K562 (cell line): ENCODE data around the gene IDH3G. TPM values are rescaled to one million over a fixed set of nuclear protein-coding genes. Genes with fewer than 3 reads are reported as not detected.

ENCODE experiments used
- ATAC-seq: fragments of 200-7000 bp; cut with Tn5 transposase; 3 replicates; pipeline ENCODE4 v1.9.1; 2020; ENCODE audit warnings: moderate library complexity
- BruUV-seq: library from RNA; stranded (reverse); fragments of 400-500 nt; replicated peaks from 2 replicates; lab custom pipeline; 2021; lab: Mats Ljungman, UMichigan
- CTCF ChIA-PET: fragments of 300-600 bp; formaldehyde crosslinking; extraction: SDS; loops from one replicate; lab custom pipeline; 2021; ENCODE audit warnings: low intra/inter-chr PET ratio; lab: Yijun Ruan, JAX
- POLR2A ChIA-PET: fragments of 300-600, 350-650 bp; sonication (Branson Sonifier 250); formaldehyde crosslinking; extraction: SDS; loops from one replicate; lab custom pipeline; 2021; ENCODE audit warnings: antibody characterized with exemption, inconsistent platforms; lab: Yijun Ruan, JAX
- DNase-seq, 4 experiments: peaks; one replicate each; pipeline versions ENCODE4 v3.0.0 to v3.0.0-alpha.2; 2011 to 2018; ENCODE audit warnings: low spot score in 3 of 4, mixed read lengths in 3 of 4; ENCODE audit errors: extremely low read depth in 1 of 4
- FAIRE-seq: peaks from 2 replicates; lab custom pipeline; 2011; peaks lifted over from hg19 to GRCh38; lab: Jason Lieb, UNC
- H2AFZ ChIP-seq: 2 replicates; pipeline ENCODE4 v1.6.0; 2011; ENCODE audit warnings: low read depth, low read length, control low read depth, inconsistent platforms
- H3K27ac ChIP-seq: fragments of 200-600 bp; 3 replicates; pipeline ENCODE4 v1.8.0; 2011; ENCODE audit warnings: low read depth, mild to moderate bottlenecking, control low read depth, inconsistent platforms, low read length, moderate library complexity, mixed read lengths; ENCODE audit errors: extremely low read depth
- H3K27me3 ChIP-seq, 2 experiments: fragments of 300-600 bp in 1 of 2; 2 replicates in 1 of 2; 3 replicates in 1 of 2; pipeline versions ENCODE4 v1.6.0 to v1.8.0; 2011; ENCODE audit warnings: inconsistent platforms in 2 of 2, low read length in 2 of 2, mild to moderate bottlenecking in 1 of 2, mixed read lengths in 1 of 2, moderate library complexity in 1 of 2; ENCODE audit not compliant: control insufficient read depth in 2 of 2, insufficient read depth in 2 of 2
- H3K36me3 ChIP-seq: fragments of 300-600 bp; 3 replicates; pipeline ENCODE4 v1.8.0; 2011; ENCODE audit warnings: mild to moderate bottlenecking, low read length, inconsistent platforms; ENCODE audit not compliant: control insufficient read depth, insufficient read depth
- H3K4me1 ChIP-seq, 2 experiments: fragments of 200-600 bp in 1 of 2; replicated peaks in 1 of 2; 2 replicates in 1 of 2; 3 replicates in 1 of 2; pipeline versions ENCODE4 v1.5.1 to v1.8.0; 2011; ENCODE audit warnings: inconsistent platforms in 2 of 2, low read length in 2 of 2, mild to moderate bottlenecking in 1 of 2, mixed read lengths in 1 of 2, moderate library complexity in 1 of 2; ENCODE audit not compliant: control insufficient read depth in 2 of 2, insufficient read depth in 2 of 2
- H3K4me2 ChIP-seq: 2 replicates; pipeline ENCODE4 v1.6.1; 2011; ENCODE audit warnings: low read length, control low read depth, inconsistent platforms, mixed read lengths; ENCODE audit not compliant: insufficient read depth
- H3K4me3 ChIP-seq: fragments of 200-600 bp; sonication (generic), shearing (Covaris generic); 2 replicates; pipeline ENCODE4 v1.5.1; 2016; ENCODE audit warnings: control low read depth, inconsistent platforms
- H3K79me2 ChIP-seq: fragments of 200-600 bp; 3 replicates; pipeline ENCODE4 v1.8.0; 2011; ENCODE audit warnings: low read length, inconsistent platforms; ENCODE audit not compliant: control insufficient read depth, insufficient read depth
- H3K9ac ChIP-seq, 2 experiments: 2 replicates each; pipeline versions ENCODE4 v1.6.0 to v1.6.1; 2011; ENCODE audit warnings: low read depth in 2 of 2, low read length in 2 of 2, control low read depth in 1 of 2, inconsistent platforms in 1 of 2, mild to moderate bottlenecking in 1 of 2, mixed read lengths in 1 of 2; ENCODE audit not compliant: insufficient read depth in 1 of 2
- H3K9me1 ChIP-seq: one replicate; pipeline ENCODE4 v1.6.0; 2011; ENCODE audit warnings: inconsistent platforms, mild to moderate bottlenecking, low read length, moderate library complexity; ENCODE audit not compliant: control insufficient read depth, insufficient read depth
- H3K9me3 ChIP-seq: replicated peaks from 2 replicates; pipeline ENCODE4 v1.5.1; 2011; ENCODE audit warnings: low read depth, low read length, inconsistent platforms; ENCODE audit not compliant: control insufficient read depth, insufficient read depth
- H4K20me1 ChIP-seq: replicated peaks from 2 replicates; pipeline ENCODE4 v1.6.1; 2011; ENCODE audit warnings: low read length, inconsistent platforms, mixed read lengths; ENCODE audit not compliant: control insufficient read depth, insufficient read depth
- CTCF ChIP-seq, 3 experiments: IDR thresholded peaks in 2 of 3; conservative IDR thresholded peaks in 1 of 3; 2 replicates each; pipeline ENCODE4 v1.5.1; 2011 to 2012; ENCODE audit warnings: low read length in 3 of 3, mild to moderate bottlenecking in 3 of 3, control low read depth in 2 of 3, improper control_type of control experiment in 1 of 3, inconsistent platforms in 1 of 3, low read depth in 1 of 3, mixed read lengths in 1 of 3, moderate library complexity in 1 of 3; ENCODE audit not compliant: insufficient read depth in 2 of 3
- HNRNPL ChIP-seq: fragments of 200-400 bp; formaldehyde crosslinking; IDR thresholded peaks from 2 replicates; pipeline ENCODE4 v1.6.1; 2017; ENCODE audit warnings: low read depth, mild to moderate bottlenecking, low read length
- KDM5B ChIP-seq: fragments of 200-600 bp; sonication (generic); IDR thresholded peaks from 2 replicates; pipeline ENCODE4 v1.6.1; 2012; ENCODE audit warnings: low read depth, mild to moderate bottlenecking, moderate library complexity, low read length, control low read depth, inconsistent platforms; ENCODE audit not compliant: insufficient replicate concordance
- NFRKB ChIP-seq: fragments of 450-650 bp; IDR thresholded peaks from 2 replicates; pipeline ENCODE4 v1.6.1; 2016; ENCODE audit warnings: low read depth
- RFX7 ChIP-seq: fragments of 250-450 bp; sonication (Bioruptor Pico); IDR thresholded peaks from 2 replicates; pipeline ENCODE4 v1.5.1; 2021; ENCODE audit warnings: mild to moderate bottlenecking
- SUPT5H ChIP-seq: fragments of 450-650 bp; IDR thresholded peaks from 2 replicates; pipeline ENCODE4 v1.6.1; 2016
- THAP12 ChIP-seq: fragments of 250-450 bp; sonication (Bioruptor Pico); IDR thresholded peaks from 2 replicates; pipeline ENCODE4 v1.9.0; 2021; ENCODE audit warnings: mild to moderate bottlenecking, inconsistent platforms
- YY1 ChIP-seq, 3 experiments: IDR thresholded peaks; 2 replicates each; pipeline ENCODE4 v1.6.1; 2011; ENCODE audit warnings: low read length in 2 of 3, mild to moderate bottlenecking in 2 of 3, moderate library complexity in 2 of 3, borderline replicate concordance in 1 of 3, control low read depth in 1 of 3, low read depth in 1 of 3; ENCODE audit not compliant: insufficient read depth in 3 of 3, insufficient replicate concordance in 2 of 3, control insufficient read depth in 1 of 3, insufficient read length in 1 of 3; ENCODE audit errors: extremely low read depth in 1 of 3
- ZBTB2 ChIP-seq: fragments of 450-650 bp; IDR thresholded peaks from 2 replicates; pipeline ENCODE4 v1.6.1; 2016; ENCODE audit warnings: antibody characterized with exemption
- WGBS: fragments of 100-300 bp; shearing (Covaris generic); methylation state at CpG from one replicate; pipeline ENCODE4 v1.1.6; 2016; ENCODE audit warnings: low coverage, mixed read lengths; ENCODE audit not compliant: insufficient coverage; ENCODE audit errors: missing lambda C conversion rate; 5-methylcytosine and 5-hydroxymethylcytosine counted together
- in situ Hi-C: fragments of 300-500 bp; cut with MboI; formaldehyde crosslinking; loops from 4 replicates; pipeline ENCODE4 v1.15.0; 2018; ENCODE audit warnings: inconsistent platforms, mixed read lengths
- intact Hi-C: fragments of 100-400 bp; cut with micrococcal nuclease; formaldehyde crosslinking; loops from 2 replicates; pipeline ENCODE4 v1.14.2; 2022
- polyA plus RNA-seq, 8 experiments: library from polyadenylated mRNA; depleted of rRNA in 4 of 8; stranded (reverse) in 5 of 8; unstranded in 3 of 8; fragments of >200 nt; fragmentation: Nextera tagmentation in 2 of 8; fragmentation: Illumina TruSeq in 1 of 8; extraction: Ambion mirVana in 2 of 8; extraction: Trizol in 1 of 8; gene quantifications; 2 replicates each; pipeline versions ENCODE4 v1.2.1 to v1.2.3, GENCODE V29; 2011 to 2014; ENCODE audit warnings: inconsistent platforms in 1 of 8, missing spikeins in 1 of 8
- total RNA-seq, 7 experiments: library from RNA; depleted of rRNA in 6 of 7; stranded (reverse); fragments of >200 nt in 6 of 7; fragmentation: Illumina TruSeq in 2 of 7; extraction: Trizol in 2 of 7; gene quantifications; 2 replicates each; pipeline versions ENCODE4 v1.2.1 to v1.2.3, GENCODE V29; 2011 to 2021; ENCODE audit warnings: low replicate concordance in 1 of 7
- TF ChIP-seq, protein P1 (sequence below): fragments of 450-650 bp; IDR thresholded peaks from 2 replicates; pipeline ENCODE4 v1.6.1; 2014; ENCODE audit warnings: low read depth, mild to moderate bottlenecking, moderate library complexity, borderline replicate concordance

The IDH3G gene
- total and polyA plus RNA-seq, 9 of the 15 experiments (the other 6 are each of a cell fraction or from before 2014, with no cell fraction given) = 24.3 to 72.5 (median 37.9) TPM

DNA sequence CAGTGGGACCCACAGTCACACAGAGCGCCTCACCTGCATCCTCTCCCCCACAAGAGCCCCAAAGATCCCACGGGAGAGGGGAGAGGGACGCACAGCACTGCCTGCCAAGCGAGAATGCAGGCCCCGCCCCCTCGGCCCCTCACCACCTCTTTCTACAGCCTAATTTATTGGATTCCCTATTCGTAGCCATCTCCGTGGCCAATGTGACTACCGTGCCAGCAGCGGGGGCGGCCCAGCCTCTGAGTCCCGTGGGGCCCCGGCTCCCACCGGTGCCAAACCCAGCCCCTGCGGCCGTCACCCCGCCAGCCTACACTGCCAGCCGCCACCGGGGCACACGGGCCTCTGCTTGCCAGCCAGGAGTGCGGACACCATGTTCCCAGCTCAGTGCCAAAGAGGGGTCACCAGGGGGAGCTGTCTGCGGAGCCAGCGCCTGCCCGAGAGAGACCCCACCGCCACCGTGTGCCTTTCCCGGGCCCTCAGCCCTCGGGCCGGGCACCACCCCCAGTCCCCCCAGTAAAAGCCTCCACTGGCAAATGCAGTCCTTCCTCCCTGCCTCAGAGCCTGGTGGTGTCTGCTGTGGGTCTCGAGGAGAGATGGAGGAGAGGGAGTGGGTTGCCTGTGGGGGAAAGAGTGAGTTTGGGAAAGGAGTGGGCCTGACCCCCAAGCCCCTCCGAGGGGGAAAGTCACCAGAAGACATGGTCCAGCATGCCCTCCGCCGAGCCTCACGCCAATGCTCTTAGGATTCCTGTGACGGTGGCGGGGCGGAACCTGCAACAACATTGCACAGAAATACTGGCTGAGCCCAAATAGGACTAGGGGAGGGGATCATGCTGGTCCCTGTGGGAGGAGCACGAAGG lies 49.7 kb downstream of the IDH3G start:
- peaks cover 0 to 52% of the 10 kb centered on the region in 2 experiments; a peak in 3 of 5 replicates for H3K4me1 ChIP-seq
- H3K9me3 ChIP-seq = no peaks in the 10 kb centered on the region
- FAIRE-seq = peak; percentile 15
- peak in 1 of 4 experiments; percentile 28 for DNase-seq
- H3K36me3 ChIP-seq = no peaks in the 10 kb centered on the region
- POLR2A ChIA-PET = interaction anchor here (0.6 to 0.7 kb wide), 3 partner anchors 14 to 180 kb away, joined by 3 to 5 read pairs (median 4); no protein-coding TSS in a partner anchor
- H3K9me1 ChIP-seq = no peaks in the 10 kb centered on the region
- TF ChIP-seq HNRNPL = peak; percentile 61; the same call in 1 of the 2 replicates
- TF ChIP-seq, protein P1, sequence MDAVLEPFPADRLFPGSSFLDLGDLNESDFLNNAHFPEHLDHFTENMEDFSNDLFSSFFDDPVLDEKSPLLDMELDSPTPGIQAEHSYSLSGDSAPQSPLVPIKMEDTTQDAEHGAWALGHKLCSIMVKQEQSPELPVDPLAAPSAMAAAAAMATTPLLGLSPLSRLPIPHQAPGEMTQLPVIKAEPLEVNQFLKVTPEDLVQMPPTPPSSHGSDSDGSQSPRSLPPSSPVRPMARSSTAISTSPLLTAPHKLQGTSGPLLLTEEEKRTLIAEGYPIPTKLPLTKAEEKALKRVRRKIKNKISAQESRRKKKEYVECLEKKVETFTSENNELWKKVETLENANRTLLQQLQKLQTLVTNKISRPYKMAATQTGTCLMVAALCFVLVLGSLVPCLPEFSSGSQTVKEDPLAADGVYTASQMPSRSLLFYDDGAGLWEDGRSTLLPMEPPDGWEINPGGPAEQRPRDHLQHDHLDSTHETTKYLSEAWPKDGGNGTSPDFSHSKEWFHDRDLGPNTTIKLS = peak; percentile 6; the same call in 1 of the 2 replicates
- TF ChIP-seq RFX7 (CRISPR knock-in tag) = no peak
- peak; percentile 32 to 53 (median 42); a peak in 5 of 6 replicates for TF ChIP-seq CTCF (IDR thresholded peaks at IDR 0.05 in 2 of 3, conservative IDR thresholded peaks at IDR 0.05 in 1 of 3; ENCODE audit: insufficient read depth in 2 of 3, low read depth in 1 of 3, low read length in 3 of 3)
- peak; percentile 8 for TF ChIP-seq KDM5B
- TF ChIP-seq SUPT5H = peak; percentile 13; the same call in 1 of the 2 replicates
- 0 out of 2 replicates have a peak, but pooled peaks have one; percentile 3 for TF ChIP-seq NFRKB
- TF ChIP-seq THAP12 (CRISPR knock-in tag) = no peak
- no peak for TF ChIP-seq ZBTB2
- TF ChIP-seq YY1 (IDR thresholded peaks at IDR 0.05; ENCODE audit: borderline replicate concordance in 1 of 3, control insufficient read depth in 1 of 3, extremely low read depth in 1 of 3, insufficient read depth in 3 of 3, insufficient read length in 1 of 3, insufficient replicate concordance in 2 of 3, low read depth in 1 of 3, low read length in 2 of 3) = peak in 1 of 3 experiments; percentile 8
- no TSS peak for BruUV-seq
- intact Hi-C loops (no loop called here), in situ Hi-C loops (no loop called here)
- peak; percentile 40; the same call in 1 of the 3 replicates for ATAC-seq
- H4K20me1 ChIP-seq = no peaks in the 10 kb centered on the region
- peak overlapping the region; percentile 81 for H3K4me2 ChIP-seq
- no peaks in the 10 kb centered on the region for H3K27me3 ChIP-seq
- peak overlapping the region; percentile 79 for H3K27ac ChIP-seq
- H3K9ac ChIP-seq = peak overlapping the region; percentile 78 to 89
- CTCF ChIA-PET = no interaction called here
- H3K79me2 ChIP-seq = no peaks in the 10 kb centered on the region
- 16% methylated on average over 23 of the region's 38 CpGs for WGBS
- H3K4me3 ChIP-seq = peak overlapping the region; percentile 42
- peak overlapping the region; percentile 81 for H2AFZ ChIP-seq
